ENCODE data around the gene USP24.
"Not testable (repeated sequence)": the region's sequence is repeated elsewhere in the genome, so short reads cannot be mapped to it uniquely, and the experiment has no call there.

The USP24 gene

GRCh38 chr1:55040083-55040932 lies 174.9 kb downstream of the USP24 start:
- no peak for DNase-seq (ENCODE audit: low read depth, low spot score)

DNA sequence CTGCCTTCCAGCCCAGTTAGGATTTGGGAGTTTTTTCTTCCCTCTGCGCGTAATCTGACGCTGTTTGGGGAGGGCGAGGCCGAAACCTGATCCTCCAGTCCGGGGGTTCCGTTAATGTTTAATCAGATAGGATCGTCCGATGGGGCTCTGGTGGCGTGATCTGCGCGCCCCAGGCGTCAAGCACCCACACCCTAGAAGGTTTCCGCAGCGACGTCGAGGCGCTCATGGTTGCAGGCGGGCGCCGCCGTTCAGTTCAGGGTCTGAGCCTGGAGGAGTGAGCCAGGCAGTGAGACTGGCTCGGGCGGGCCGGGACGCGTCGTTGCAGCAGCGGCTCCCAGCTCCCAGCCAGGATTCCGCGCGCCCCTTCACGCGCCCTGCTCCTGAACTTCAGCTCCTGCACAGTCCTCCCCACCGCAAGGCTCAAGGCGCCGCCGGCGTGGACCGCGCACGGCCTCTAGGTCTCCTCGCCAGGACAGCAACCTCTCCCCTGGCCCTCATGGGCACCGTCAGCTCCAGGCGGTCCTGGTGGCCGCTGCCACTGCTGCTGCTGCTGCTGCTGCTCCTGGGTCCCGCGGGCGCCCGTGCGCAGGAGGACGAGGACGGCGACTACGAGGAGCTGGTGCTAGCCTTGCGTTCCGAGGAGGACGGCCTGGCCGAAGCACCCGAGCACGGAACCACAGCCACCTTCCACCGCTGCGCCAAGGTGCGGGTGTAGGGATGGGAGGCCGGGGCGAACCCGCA lies 175.7 kb downstream of the USP24 start, which contains the start of gene PCSK9:
TSS of gene PCSK9 (plus strand) at position 207 of the 741 bp plus-strand sequence. CDS start at position 497, 290 bp downstream.
- no peak for DNase-seq (ENCODE audit: low read depth, low spot score)

DNA sequence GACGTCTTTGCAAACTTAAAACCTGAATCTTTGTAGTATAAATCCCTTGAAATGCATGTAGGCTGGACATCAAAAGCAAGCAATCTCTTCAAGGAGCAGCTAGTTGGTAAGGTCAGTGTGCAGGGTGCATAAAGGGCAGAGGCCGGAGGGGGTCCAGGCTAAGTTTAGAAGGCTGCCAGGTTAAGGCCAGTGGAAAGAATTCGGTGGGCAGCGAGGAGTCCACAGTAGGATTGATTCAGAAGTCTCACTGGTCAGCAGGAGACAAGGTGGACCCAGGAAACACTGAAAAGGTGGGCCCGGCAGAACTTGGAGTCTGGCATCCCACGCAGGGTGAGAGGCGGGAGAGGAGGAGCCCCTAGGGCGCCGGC lies 176.2 kb downstream of the USP24 start:
- no peak for DNase-seq (ENCODE audit: low read depth, low spot score)

GRCh38 chr1:55038552-55038838 lies 176.7 kb downstream of the USP24 start:
- DNase-seq (ENCODE audit: low read depth, low spot score): no peak

DNA sequence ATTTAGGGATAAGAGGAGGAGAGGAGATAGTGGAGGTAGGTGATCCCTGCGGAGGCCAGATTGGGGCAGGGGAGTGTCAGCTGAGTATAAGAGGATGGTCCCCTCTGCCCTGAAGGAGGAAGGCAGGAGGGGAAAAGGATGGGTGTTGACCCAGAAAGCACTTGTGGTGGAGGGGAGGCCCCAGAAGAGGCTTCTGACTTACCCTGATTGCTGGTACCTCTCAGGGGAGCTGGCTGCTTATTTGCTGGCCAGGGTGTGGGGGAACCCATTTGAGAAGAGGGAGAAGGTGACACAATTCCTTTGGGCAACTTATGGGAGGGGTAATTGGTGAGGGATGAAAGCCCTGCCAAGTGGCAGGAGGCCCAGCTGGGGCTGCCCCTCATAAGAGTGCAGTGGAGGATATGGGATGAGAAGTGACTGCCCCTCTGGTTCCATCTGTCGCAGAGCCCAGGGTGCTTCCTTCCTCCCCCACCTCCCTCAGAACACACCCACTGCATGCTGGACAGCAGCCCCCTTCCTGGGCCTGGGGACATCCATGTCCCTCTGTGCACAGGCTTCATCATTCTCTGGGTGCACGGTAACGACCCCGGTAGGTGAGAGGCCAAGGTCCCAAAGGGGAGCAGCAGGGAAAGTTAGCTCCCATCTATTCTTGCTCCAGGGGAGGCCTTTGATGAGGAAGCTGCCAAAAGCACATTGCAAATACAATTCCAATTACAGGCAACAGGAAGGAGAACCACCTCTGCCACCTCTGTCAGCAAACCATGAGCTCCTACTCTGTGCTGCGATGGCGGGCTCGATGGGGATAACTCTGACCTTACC lies 177.2 kb downstream of the USP24 start:
- DNase-seq (ENCODE audit: low read depth, low spot score): no peak

- DNase-seq (ENCODE audit: low read depth, low spot score): no peak
Observed at GRCh38 chr1:55035904-55036303, 179.3 kb downstream of the USP24 start.

- no peak for DNase-seq (ENCODE audit: low read depth, low spot score)
Observed at GRCh38 chr1:55034476-55035133, 180.6 kb downstream of the USP24 start.

- DNase-seq (ENCODE audit: low read depth, low spot score): no peak
Observed at GRCh38 chr1:55033265-55033614, 181.9 kb downstream of the USP24 start.

DNA sequence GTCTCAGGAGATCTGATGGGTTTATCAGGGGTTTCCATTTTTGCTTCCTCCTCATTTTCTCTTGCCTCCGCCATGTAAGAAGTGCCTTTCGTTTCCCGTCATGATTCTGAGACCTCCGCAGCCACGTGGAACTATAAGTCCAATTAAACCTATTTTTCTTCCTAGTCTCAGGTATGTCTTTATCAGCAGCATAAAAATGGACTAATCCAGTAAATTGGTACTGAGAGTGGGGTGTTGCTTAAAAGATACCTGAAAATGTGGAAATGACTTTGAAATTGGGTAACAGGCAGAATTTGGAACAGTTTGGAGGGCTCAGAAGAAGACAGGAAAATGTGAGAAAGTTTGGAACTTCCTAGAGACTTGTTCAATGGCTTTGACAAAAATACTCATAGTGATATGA lies 184.1 kb downstream of the USP24 start:
- DNase-seq (ENCODE audit: low read depth, low spot score): not testable (repeated sequence)

GRCh38 chr1:55026682-55027081 lies 188.5 kb downstream of the USP24 start:
- not testable (repeated sequence) for DNase-seq (ENCODE audit: low read depth, low spot score)

DNA sequence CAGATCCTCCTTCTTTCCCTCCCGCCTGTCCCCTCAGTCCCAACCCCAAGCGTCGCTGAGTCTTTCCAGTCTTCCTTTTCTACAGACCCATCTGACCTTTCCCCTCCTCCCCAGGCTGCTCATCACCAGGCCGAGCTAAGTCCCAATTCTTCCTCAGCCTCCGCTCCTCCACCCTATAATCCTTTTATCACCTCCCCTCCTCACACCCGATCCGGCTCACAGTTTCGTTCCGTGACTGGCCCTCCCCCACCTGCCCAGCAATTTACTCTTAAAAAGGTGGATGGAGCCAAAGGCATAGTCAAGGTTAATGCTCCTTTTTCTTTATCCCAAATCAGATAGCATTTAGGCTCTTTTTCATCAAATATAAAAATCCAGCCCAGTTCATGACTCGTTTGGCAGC lies 191.0 kb downstream of the USP24 start:
- DNase-seq (ENCODE audit: low read depth, low spot score): not testable (repeated sequence)

DNA sequence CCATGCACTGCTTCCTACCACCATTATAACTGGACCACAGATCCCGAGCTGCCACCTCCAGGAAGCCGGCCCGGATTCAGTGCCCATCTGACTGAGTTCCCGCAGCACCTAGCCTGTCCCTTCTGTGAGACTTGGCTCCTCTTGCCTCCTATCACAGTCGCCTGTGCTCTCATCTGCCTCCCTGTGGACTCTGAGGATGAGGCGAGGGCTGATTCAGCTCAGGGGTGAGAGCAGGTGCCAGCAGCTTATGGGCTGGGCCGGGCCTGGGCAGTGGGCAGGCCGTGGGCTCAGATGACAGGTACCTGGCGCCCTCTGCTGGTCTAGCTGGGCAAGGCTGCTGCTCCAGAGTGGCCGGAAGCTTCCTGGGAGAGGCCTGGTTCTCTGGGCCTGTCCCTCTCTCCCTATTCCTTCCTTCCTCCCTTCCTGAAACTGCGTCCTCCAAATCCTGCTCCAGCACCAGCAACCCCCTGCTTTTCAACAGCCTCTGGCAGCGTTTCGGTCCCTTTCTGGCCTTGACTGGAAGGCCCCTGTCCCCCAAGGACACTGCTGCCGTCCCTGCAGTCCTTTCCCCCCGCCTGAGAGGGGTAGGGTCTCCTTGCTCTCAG lies 193.1 kb downstream of the USP24 start:
- DNase-seq (ENCODE audit: low read depth, low spot score): peak; percentile 7

DNA sequence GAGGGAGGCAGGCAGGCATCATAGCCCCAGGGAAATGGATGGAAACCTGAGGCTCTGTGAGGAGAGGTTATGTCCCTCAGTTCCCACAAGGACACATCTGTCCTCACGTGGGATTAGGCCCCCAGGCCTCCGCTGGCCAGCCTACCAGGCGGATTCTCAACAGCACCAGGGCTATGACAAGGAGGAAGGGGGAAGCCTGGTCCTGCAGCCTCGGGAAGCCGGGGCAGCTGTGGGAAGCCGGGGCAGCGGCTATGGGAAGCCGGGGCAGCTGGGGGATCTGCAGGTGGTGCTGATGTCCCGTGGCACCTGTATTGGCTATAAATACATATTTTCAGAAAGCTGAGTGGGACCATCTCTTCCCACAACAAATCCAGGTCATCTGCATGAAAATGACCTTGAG lies 196.8 kb downstream of the USP24 start:
- DNase-seq (ENCODE audit: low read depth, low spot score): no peak

All from activated CD4-positive, CD25-positive, alpha-beta regulatory T cell treated with anti-CD3 and anti-CD28 coated beads, Interleukin-2, amount 50 U/mL, for 16 hours (primary cell).